ENCODE measurements around the gene ERRFI1.

ERRFI1 gene

DNA sequence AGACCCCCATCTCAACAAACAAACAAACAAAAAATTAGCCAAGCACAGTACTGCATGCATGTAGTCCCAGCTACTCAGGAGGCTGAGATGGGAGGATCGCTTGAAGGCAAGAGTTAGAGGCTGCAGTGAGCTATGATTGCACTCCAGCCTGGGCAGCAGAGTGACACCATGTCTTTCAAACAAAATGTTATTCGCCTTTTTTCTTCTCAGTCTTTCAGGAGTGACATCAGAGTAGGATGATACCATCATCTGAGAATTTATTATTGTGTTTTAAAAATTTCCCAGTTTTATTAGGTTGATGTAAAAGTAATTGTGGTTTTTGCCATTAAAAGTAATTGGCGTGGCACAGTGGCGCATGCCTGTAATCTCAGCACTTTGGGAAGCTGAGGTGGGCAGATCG, 53.8 kb downstream of the ERRFI1 start:
- TF ChIP-seq TAF1 (IDR thresholded peaks at IDR 0.05; ENCODE audit: borderline replicate concordance, insufficient read depth, low read length) (no peak), FOXP2 (optimal IDR thresholded peaks at IDR 0.05; ENCODE audit: borderline replicate concordance, extremely low read depth, extremely low read length, insufficient read depth) (no peak), SIN3A (IDR thresholded peaks at IDR 0.05; ENCODE audit: borderline replicate concordance, insufficient read depth, low read length) (no peak), POLR2AphosphoS5 (IDR thresholded peaks at IDR 0.05; ENCODE audit: low read depth, low read length) (no peak)
- TF ChIP-seq, protein P1, sequence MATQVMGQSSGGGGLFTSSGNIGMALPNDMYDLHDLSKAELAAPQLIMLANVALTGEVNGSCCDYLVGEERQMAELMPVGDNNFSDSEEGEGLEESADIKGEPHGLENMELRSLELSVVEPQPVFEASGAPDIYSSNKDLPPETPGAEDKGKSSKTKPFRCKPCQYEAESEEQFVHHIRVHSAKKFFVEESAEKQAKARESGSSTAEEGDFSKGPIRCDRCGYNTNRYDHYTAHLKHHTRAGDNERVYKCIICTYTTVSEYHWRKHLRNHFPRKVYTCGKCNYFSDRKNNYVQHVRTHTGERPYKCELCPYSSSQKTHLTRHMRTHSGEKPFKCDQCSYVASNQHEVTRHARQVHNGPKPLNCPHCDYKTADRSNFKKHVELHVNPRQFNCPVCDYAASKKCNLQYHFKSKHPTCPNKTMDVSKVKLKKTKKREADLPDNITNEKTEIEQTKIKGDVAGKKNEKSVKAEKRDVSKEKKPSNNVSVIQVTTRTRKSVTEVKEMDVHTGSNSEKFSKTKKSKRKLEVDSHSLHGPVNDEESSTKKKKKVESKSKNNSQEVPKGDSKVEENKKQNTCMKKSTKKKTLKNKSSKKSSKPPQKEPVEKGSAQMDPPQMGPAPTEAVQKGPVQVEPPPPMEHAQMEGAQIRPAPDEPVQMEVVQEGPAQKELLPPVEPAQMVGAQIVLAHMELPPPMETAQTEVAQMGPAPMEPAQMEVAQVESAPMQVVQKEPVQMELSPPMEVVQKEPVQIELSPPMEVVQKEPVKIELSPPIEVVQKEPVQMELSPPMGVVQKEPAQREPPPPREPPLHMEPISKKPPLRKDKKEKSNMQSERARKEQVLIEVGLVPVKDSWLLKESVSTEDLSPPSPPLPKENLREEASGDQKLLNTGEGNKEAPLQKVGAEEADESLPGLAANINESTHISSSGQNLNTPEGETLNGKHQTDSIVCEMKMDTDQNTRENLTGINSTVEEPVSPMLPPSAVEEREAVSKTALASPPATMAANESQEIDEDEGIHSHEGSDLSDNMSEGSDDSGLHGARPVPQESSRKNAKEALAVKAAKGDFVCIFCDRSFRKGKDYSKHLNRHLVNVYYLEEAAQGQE (IDR thresholded peaks at IDR 0.05; ENCODE audit: insufficient read depth in 1 of 2, low read depth in 2 of 2, low read length in 2 of 2) = no peak

DNA sequence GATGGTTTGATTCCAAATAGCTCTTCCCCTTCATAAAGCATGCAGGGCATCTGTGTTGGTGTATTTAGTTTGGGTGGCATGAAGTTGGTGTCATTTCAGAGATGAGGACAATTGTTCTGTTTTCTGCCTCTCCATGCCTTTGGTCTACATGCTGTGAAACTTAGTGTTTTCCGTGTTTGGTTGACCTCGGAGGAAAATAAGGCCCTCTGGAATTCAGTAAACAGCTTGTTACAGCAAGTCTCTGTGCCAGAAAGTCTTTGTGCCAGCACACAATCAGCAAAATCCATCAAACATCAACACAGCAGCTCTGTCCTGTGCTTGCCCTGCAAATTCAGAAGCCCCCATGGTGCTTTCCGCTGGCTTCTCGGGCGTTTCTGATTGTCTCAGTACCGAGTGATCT, 55.1 kb downstream of the ERRFI1 start:
- TF ChIP-seq TAF1 (IDR thresholded peaks at IDR 0.05; ENCODE audit: borderline replicate concordance, insufficient read depth, low read length) (no peak), POLR2AphosphoS5 (IDR thresholded peaks at IDR 0.05; ENCODE audit: low read depth, low read length) (no peak), FOXP2 (optimal IDR thresholded peaks at IDR 0.05; ENCODE audit: borderline replicate concordance, extremely low read depth, extremely low read length, insufficient read depth) (no peak)
- TF ChIP-seq, protein P1 (IDR thresholded peaks at IDR 0.05; ENCODE audit: insufficient read depth in 1 of 2, low read depth in 2 of 2, low read length in 2 of 2) = no peak

DNA sequence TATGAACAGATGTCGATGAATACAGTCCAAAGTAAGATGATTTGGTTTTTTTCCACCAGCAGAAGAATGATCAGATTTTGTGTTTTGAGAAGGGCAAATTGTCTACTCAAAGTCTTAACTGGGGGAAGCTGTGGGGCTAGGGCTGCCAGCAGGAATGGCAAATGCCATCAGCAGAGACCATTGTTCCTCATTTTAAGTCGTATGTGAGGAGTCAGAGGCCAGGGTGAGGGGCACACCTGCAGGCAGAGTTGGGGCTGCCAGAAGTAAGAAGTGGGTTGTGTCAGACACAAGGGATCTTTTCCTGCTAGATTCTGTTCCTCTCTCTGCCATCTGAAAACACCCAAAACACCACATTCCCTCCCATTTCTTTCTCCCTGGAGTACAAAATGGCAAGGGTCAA, 55.9 kb downstream of the ERRFI1 start:
- no peak for TF ChIP-seq SIN3A (IDR thresholded peaks at IDR 0.05; ENCODE audit: borderline replicate concordance, insufficient read depth, low read length)
- TF ChIP-seq TAF1 (IDR thresholded peaks at IDR 0.05; ENCODE audit: borderline replicate concordance, insufficient read depth, low read length) = no peak
- TF ChIP-seq, protein P1 (IDR thresholded peaks at IDR 0.05; ENCODE audit: insufficient read depth in 1 of 2, low read depth in 2 of 2, low read length in 2 of 2) = no peak
- TF ChIP-seq POLR2AphosphoS5 (IDR thresholded peaks at IDR 0.05; ENCODE audit: low read depth, low read length) = no peak
- TF ChIP-seq FOXP2 (optimal IDR thresholded peaks at IDR 0.05; ENCODE audit: borderline replicate concordance, extremely low read depth, extremely low read length, insufficient read depth) = no peak

DNA sequence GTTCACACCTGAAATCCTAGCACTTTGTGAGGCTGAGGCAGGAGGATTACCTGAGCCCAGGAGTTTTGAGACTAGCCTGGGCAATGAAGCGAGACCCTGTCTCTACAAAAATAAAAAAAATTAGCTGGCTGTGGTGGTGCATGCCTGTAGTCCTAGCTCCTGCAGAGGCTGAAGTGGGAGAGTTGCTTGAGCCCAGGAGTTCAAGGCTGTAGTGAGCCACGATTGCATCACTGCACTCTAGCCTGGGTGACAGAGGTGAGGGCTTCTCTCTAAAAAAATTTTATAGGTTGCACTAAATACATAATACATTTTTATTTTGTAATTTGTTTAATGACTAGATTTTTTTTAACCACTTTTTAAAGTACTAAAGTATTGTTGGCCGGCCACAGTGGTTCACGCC, 58.5 kb downstream of the ERRFI1 start:
- no peak for TF ChIP-seq POLR2AphosphoS5 (IDR thresholded peaks at IDR 0.05; ENCODE audit: low read depth, low read length)
- TF ChIP-seq FOXP2 (optimal IDR thresholded peaks at IDR 0.05; ENCODE audit: borderline replicate concordance, extremely low read depth, extremely low read length, insufficient read depth) = no peak
- no peak for TF ChIP-seq TAF1 (IDR thresholded peaks at IDR 0.05; ENCODE audit: borderline replicate concordance, insufficient read depth, low read length)
- TF ChIP-seq SIN3A (IDR thresholded peaks at IDR 0.05; ENCODE audit: borderline replicate concordance, insufficient read depth, low read length) = no peak
- TF ChIP-seq, protein P1 (IDR thresholded peaks at IDR 0.05; ENCODE audit: insufficient read depth in 1 of 2, low read depth in 2 of 2, low read length in 2 of 2) = no peak

DNA sequence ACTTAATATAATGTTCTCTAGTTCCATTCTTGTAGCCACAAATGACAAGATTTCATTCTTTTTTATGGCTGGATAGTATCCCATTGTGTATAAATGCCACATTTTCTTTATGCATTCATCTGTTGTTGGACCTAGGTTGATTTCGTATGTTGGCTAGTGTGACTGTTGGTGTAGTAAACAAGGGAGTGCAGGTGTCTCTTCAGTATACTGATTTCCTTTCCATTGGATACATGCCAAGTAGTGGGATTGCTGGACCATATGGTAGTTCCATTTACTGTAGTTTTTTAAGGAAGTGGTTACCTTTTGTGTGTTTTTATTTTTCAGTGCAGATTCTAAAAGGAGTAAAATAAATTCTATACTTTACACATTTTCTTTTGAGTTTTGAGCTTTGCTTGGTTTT, 58.9 kb downstream of the ERRFI1 start:
- TF ChIP-seq, protein P1 (IDR thresholded peaks at IDR 0.05; ENCODE audit: insufficient read depth in 1 of 2, low read depth in 2 of 2, low read length in 2 of 2) = no peak
- TF ChIP-seq FOXP2 (optimal IDR thresholded peaks at IDR 0.05; ENCODE audit: borderline replicate concordance, extremely low read depth, extremely low read length, insufficient read depth) = no peak
- no peak for TF ChIP-seq TAF1 (IDR thresholded peaks at IDR 0.05; ENCODE audit: borderline replicate concordance, insufficient read depth, low read length)
- no peak for TF ChIP-seq POLR2AphosphoS5 (IDR thresholded peaks at IDR 0.05; ENCODE audit: low read depth, low read length)
- TF ChIP-seq SIN3A (IDR thresholded peaks at IDR 0.05; ENCODE audit: borderline replicate concordance, insufficient read depth, low read length) = no peak

Measured in PFSK-1 (cell line).